GM18520 (cell line): ENCODE measurements around the gene SBK3.
"Not testable (repeated sequence)": the region's sequence is repeated elsewhere in the genome, so short reads cannot be mapped to it uniquely, and the experiment has no call there.

ENCODE experiments used
- ATAC-seq: cut with Tn5 transposase; IDR thresholded peaks from one replicate; pipeline ENCODE4 v1.9.1; 2021; ENCODE audit not compliant: unreplicated experiment

SBK3 gene

GRCh38 chr19:55525289-55526101 is 19.8 kb downstream of the SBK3 start:
- no peak for ATAC-seq

- no peak for ATAC-seq
These were observed 24.6 kb downstream of the SBK3 start for GRCh38 chr19:55520691-55521292.

DNA sequence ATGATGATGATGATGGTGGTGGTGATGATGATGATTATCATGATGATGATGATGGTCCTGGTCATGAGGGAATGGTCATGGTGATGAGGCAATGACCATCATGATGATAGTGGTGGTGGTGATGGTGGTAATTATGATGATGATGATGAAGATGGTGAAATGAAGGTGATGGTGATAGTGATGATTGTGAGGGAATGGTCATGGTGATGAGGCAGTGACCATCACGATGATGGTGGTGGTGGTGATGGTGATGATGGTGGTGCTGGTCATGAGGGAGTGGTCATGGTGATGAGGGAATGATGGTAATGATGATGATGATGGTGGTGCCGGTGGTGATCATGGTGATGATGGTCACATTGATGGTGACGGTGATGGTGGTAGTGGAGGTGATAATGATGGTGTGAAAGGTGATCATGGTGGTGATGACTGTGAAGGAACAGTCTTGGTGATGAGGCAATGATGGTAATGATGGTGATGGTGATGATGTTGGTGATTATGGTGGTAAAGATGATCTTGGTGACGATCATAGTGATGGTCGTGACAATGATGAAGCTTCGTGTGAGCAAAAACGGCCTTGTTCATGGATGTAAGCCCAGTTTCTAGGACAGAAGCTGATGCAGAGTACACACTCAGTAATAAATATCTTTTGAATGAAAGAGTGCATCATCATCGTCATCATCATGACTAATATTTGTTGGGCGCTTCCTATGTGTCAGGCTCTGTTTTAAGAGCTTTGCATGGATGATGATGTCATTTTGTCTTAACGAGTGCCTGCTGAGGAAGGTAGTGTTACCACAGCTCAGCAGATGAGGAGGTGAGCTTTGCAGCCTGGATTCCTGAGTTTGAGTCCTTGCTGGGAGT is 25.7 kb downstream of the SBK3 start:
- no peak for ATAC-seq

- peak; percentile 92 for ATAC-seq
These were observed 28.3 kb downstream of the SBK3 start for GRCh38 chr19:55516878-55517620.

DNA sequence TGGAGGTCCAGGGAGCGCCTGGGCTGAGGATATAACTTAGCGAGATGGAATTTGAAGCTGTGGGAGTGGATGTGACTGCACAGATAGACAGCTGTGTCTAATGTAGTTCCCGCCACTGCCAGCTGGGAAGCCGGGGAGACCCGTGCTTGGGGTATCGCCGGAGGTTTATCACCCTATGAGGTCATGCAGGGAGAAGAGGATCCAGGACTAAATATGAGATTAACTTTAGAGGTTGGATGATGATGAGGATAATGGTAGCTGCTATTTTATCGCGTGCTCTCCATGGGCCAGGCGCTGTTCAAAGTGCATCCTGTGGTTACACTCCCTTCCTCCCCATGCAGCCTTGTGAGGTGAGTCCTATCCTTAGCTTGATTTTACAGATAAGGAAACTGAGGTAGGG is 37.2 kb downstream of the SBK3 start:
- no peak for ATAC-seq

DNA sequence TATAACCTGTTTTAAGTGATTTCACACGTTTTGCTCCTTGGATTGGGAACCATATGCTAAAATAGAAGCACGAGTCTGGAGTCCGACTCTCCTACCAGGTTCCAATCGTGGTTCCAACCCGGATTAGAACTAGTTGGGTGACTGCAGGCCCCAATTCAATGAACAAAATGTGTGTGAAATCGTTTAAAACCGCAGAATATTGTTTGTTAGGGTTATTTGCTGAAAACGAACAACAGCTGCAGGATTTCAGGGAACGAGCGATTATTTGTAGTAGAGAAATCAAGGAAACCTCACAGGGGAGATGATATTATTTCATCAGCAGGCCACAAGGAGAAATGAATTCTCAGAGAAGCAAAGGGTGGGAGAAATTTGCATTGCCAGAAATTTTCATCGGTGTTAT is 40.4 kb downstream of the SBK3 start:
- ATAC-seq: no peak

- no peak for ATAC-seq
These were observed 41.1 kb downstream of the SBK3 start for GRCh38 chr19:55504252-55504603.

DNA sequence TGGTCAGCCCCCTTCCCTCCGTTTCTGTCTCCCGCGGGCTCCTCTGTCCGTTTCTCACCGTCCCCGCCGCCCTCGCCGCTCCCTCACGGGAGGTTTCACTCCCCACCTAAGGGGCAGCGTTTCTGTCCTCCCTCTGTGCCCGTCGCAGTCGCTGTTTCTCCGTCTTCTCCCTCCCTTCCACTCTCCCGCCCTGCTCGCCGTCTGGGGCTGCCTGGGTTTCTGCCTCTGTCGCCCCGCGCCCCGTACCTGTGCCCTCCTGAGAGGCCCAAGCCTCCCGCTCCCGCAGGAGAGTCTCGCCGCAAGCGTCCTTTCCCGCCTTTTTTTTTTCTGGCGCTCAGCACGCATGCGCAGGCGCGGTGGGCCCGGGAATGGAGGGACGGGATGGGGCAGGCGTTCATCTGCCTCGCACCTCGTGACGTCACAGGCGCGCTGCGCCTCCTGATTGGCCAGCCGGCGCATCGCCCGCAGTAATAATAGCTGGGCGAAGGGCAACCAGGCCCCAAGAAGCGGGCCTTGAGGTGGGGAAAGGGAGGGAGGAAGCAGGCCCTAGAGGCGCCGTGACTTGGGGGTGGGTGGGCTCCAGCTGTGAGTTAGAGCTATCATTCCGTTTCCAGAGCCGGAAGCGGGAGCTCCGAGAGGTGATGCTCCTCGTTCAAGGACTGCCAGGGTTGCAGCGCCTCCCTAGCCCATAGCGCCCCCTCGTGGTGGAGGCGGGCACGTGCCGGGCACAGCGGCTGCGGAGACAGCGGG is 41.7 kb downstream of the SBK3 start:
- peak; percentile 90 for ATAC-seq

DNA sequence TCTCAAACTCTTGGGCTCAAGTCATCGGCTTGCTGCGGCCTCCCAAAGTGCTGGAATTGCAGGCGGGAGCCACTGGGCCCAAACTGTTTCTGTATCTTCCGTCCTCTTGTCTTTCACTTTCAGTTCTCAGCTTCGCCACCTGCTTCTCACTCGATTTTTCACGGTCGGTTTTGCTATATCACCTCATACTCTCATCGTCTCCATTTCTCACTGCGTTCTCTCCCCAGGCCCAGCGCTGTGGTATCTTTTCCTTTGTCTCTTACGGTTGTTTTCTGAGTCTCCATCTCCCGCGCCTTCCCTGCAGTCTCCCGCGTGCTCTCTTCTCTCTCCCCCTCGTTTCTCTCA is 42.2 kb downstream of the SBK3 start:
- no peak for ATAC-seq

DNA sequence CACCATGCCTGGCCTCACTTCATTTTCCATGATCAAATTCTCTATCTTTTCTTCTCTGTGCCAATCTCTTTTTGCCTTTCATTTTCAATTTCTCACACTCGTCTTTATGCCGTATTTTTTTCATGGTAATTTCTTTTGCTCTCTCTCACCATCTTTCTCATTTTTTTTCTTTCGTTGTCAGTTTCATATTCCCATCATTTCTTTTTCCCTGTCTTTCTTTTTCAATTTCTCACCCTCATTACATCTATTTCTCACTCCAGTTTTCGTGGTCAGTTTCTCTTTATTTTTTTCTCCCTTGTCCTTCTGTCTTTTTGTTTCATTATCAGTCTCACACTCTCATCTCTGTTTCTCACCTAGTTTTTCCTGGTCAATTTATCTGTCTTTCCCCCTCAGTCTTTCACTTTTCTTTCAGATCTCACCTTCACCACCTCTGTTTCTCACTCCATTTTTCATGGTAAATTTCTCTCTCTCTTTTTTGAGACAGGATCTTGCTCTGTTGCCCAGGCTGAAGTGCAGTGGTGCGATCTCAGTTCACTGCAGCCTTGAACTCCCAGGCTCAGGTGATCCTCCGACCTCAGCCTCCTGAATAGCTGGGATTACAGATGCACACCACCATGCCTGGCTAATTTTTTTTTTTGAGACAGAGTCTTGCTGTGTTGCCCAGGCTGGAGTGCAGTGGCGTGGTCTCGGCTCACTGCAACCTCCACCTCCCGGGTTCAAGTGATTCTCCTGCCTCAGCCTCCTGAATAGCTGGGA is 43.0 kb downstream of the SBK3 start:
- no peak for ATAC-seq

GRCh38 chr19:55500368-55500952 is 44.9 kb downstream of the SBK3 start:
- no peak for ATAC-seq

DNA sequence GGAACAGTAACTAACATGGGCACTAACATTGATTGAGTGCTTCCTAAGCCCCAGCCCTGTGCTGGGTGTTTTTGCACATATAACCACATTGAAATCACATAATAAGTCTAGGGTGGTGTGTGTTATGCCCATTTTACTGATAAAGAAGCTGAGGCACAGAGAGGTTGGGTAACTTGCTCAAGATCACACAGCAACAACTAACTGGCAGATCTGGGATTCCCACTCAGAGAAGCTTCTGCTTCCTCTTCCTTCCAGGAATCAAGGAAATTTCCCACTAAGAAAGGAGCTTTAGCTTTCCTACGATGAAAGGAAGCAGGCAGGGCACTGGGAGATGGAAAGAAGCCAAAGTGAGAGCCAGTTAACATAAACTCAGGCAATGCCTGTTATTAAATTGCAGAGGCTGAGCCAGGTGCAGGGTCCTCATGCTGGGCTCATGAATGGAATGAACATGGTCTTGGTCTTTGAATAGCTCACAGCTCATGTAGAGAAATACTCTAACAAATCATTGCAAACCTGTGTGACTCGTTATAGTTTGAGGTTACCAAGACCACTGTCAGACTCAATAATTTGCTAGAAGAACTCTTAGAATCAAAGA is 47.0 kb downstream of the SBK3 start:
- ATAC-seq: no peak

GRCh38 chr19:55497763-55498162 is 47.6 kb downstream of the SBK3 start:
- ATAC-seq: no peak

DNA sequence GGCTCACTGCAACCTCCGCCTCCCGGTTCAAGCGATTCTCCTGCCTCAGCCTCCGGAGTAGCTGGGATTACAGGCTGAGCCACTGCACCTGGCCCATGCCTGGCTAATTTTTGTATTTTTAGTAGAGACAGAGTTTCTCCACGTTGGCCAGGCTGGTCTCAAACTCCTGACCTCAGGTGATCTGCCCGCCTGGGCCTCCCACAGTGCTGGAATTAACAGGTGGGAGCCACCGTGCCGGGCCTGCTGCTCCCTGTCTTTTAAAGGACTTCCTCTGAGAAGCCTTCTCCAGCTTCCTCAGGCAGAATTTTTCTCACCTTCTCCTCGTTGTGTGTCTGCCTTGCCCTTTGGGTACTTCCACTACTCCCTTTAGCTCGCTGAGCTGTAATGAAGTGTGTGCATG is 48.5 kb downstream of the SBK3 start:
- ATAC-seq: not testable (repeated sequence)

- no peak for ATAC-seq
These were observed 49.5 kb downstream of the SBK3 start for GRCh38 chr19:55495646-55496349.

DNA sequence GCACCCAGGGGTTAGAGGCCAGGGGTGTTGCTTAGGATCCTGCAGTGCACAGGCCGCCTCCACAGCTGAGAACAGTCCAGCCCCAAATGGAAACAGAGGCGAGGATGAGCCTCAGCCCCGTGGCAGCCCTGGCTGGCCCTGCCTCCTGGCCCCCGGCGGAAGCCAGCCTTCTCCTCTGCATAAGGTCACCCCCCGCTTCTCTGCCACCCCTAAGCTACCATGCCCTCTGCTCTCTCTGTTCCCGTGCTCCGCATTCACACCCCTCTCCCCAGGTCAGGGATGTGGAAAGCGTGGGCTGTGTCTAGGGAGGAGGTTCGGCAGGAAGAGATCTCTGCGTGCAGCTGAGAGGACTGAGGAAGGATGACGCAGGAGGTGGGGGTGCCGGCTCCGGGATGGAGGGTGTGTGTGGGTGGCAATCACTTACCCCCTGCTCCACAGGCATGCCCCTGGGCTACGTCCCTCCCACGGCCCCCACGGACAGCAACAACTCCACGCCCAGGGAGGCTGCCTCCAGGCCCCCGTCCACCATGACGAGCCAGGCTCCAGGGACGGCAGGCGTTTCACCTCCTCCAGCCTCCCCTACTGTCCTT is 51.1 kb downstream of the SBK3 start:
- ATAC-seq: no peak

DNA sequence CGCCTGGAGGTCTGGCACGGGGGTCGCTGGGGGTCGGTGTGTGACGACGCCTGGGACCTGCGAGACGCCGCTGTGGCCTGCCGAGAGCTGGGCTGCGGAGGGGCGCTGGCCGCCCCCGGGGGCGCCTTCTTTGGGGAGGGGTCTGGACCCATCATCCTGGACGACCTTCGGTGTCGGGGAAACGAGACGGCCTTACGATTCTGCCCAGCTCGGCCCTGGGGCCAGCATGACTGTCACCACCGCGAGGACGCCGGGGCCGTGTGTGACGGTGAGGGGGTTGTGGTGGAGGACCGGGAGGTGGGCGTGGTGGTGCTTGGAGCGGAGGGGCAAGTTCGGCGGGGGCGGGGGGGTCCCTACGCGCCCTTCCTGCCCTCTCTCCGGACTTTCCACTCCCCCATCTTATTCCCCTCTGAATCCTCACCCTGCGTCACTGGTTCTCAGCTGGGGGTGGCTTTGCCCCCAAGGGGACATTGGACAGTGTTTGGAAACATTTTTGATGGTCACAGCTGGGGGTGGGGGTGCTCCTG is 51.6 kb downstream of the SBK3 start:
- no peak for ATAC-seq
